ENCODE data around the gene OSBPL8.

DNA sequence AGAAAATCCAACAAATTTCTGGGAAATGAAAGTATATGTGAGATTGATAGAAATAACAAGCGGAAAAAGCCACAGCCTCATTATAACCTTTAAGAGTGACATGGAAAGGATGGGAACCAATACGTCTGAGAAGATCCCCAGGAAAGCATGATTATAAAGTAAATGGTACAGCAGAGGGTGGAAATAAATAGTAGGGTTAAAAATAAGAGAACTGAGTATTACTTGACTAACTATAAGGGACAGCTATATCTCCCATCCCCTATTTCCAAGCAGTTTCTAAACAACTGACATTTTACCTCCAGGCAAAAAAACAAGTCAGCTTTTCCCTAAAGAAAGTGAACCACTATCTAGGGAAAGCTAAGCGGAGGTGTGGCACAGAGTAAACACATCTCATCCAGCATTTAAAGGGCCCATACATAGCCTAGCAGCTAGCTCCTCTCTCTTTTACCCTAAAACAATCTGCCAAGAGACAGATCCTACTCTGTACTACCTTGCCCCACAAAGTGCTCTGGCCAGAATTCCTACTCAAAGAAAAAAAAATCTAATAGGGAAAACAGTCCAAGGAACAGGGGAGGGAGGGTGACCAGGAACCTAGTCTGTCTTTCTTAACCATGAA, 11.2 kb downstream of the OSBPL8 start:
- TF ChIP-seq POLR2A (IDR thresholded peaks at IDR 0.05): no peak
- TF ChIP-seq, protein P1, sequence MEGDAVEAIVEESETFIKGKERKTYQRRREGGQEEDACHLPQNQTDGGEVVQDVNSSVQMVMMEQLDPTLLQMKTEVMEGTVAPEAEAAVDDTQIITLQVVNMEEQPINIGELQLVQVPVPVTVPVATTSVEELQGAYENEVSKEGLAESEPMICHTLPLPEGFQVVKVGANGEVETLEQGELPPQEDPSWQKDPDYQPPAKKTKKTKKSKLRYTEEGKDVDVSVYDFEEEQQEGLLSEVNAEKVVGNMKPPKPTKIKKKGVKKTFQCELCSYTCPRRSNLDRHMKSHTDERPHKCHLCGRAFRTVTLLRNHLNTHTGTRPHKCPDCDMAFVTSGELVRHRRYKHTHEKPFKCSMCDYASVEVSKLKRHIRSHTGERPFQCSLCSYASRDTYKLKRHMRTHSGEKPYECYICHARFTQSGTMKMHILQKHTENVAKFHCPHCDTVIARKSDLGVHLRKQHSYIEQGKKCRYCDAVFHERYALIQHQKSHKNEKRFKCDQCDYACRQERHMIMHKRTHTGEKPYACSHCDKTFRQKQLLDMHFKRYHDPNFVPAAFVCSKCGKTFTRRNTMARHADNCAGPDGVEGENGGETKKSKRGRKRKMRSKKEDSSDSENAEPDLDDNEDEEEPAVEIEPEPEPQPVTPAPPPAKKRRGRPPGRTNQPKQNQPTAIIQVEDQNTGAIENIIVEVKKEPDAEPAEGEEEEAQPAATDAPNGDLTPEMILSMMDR (IDR thresholded peaks at IDR 0.05): no peak
